Left lung (tissue), 10 donors: ENCODE measurements around the gene CDH4. TPM values are rescaled to one million over a fixed set of nuclear protein-coding genes. Genes with fewer than 3 reads are reported as not detected.

Source experiments
- ATAC-seq: fragments of 200-7000 bp; cut with Tn5 transposase; one replicate; pipeline ENCODE4 v1.9.1; 2020; ENCODE audit warnings: moderate library complexity
- DNase-seq, 4 donors: peaks; one replicate each; pipeline ENCODE4 v3.0.0-alpha.2; 2013 to 2020
- H3K27ac ChIP-seq, 2 donors: fragments of 200-600 bp; sonication (generic) in 1 of 2; one replicate each; pipeline versions ENCODE4 v1.5.0 to v1.8.0; 2020 to 2021
- H3K27me3 ChIP-seq, 2 donors: fragments of 200-600 bp; sonication (generic) in 1 of 2; one replicate each; pipeline versions ENCODE4 v1.5.0 to v1.8.0; 2020 to 2021
- H3K36me3 ChIP-seq, 2 donors: fragments of 200-600 bp; sonication (generic) in 1 of 2; one replicate each; pipeline versions ENCODE4 v1.5.0 to v1.8.0; 2020 to 2021
- H3K4me1 ChIP-seq, 2 donors: fragments of 200-600 bp; one replicate each; pipeline ENCODE4 v1.8.0; 2021
- H3K4me3 ChIP-seq, 2 donors: fragments of 200-600 bp; sonication (generic) in 1 of 2; one replicate each; pipeline versions ENCODE4 v1.5.0 to v1.8.0; 2020 to 2021; ENCODE audit warnings: mild to moderate bottlenecking in 1 of 2
- H3K9me3 ChIP-seq, 2 donors: fragments of 200-600 bp; sonication (generic) in 1 of 2; one replicate each; pipeline versions ENCODE4 v1.5.0 to v1.8.0; 2020 to 2021
- intact Hi-C, 2 donors: fragments of 100-400 bp; cut with DNase I; formaldehyde crosslinking; loops; one replicate each; pipeline versions ENCODE4 v1.11.2 to v1.14.2; 2022
- polyA plus RNA-seq, 6 donors: library from polyadenylated mRNA; unstranded; fragments of 120-200 nt; gene quantifications; one replicate each; pipeline ENCODE4 v1.2.1, GENCODE V29; 2013; ENCODE audit not compliant: insufficient read length in 6 of 6
- total RNA-seq, 2 donors: library from RNA; stranded (reverse); fragmentation: NEBNext Ultra II Directional; extraction: Animal tissue kit (Norgen Biotek cat#: 25700); gene quantifications; one replicate each; pipeline ENCODE4 v1.2.1, GENCODE V29; 2021
- TF ChIP-seq, protein P1 (sequence below), 2 donors: fragments of 200-600 bp; sonication (generic) in 1 of 2; IDR thresholded peaks; one replicate each; pipeline versions ENCODE4 v1.5.0 to v1.8.0; 2021; ENCODE audit warnings: antibody characterized with exemption in 2 of 2
- donor health status: DM: no; HTN: yes; CAD: no.
- donor health status: DM: no; HTN: no; CAD: no.

CDH4 gene
- total and polyA plus RNA-seq, 8 donors = 0.24 to 10.8 (median 5.1) TPM

DNA sequence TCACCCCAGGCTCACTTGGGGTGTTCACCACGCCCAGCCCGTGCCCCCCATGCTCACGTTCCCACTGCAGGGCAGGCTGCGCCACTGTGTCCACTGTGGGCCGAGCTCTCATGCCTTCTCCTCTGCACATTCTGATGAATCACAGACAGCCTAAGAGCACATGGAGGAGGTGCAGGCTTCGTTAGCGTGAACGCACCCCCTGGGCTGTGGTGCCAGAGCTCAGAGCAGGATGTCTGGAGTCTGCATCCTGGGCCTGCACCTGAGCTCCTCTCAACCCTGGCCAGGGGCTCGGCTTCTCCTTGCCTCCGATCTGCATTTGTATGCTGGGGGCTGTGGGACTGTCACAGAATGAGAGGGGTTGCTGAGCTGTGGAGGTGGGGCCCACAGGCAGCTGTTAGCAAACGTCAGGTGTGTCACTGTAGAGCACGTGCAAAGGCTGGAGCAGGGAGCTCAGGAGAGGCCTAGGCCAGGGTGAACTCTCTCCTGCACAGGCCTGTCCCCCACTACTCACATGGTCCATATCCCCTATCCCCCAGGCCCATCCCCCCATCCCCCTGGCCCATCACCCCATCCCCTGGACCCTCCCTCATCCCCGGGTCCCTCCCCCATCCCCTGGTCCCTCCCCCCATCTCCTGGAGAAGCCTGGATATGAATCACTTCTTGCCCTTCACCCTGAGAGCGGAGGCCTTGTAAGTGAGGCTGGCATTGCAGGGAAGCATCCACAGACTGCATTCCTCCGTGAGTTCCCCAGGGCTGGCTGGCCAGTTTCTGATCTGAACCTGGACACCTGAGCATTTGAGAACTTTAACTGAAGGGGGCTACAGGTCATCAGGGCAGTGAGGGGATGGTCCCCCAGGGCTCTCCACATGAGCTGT, 504.1 kb downstream of the CDH4 start:
- intact Hi-C loops = no loop called here
- TF ChIP-seq, protein P1, sequence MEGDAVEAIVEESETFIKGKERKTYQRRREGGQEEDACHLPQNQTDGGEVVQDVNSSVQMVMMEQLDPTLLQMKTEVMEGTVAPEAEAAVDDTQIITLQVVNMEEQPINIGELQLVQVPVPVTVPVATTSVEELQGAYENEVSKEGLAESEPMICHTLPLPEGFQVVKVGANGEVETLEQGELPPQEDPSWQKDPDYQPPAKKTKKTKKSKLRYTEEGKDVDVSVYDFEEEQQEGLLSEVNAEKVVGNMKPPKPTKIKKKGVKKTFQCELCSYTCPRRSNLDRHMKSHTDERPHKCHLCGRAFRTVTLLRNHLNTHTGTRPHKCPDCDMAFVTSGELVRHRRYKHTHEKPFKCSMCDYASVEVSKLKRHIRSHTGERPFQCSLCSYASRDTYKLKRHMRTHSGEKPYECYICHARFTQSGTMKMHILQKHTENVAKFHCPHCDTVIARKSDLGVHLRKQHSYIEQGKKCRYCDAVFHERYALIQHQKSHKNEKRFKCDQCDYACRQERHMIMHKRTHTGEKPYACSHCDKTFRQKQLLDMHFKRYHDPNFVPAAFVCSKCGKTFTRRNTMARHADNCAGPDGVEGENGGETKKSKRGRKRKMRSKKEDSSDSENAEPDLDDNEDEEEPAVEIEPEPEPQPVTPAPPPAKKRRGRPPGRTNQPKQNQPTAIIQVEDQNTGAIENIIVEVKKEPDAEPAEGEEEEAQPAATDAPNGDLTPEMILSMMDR (IDR thresholded peaks at IDR 0.05) = no peak
- Histone ChIP-seq H3K4me1 (no peaks in the 10 kb centered on the region), H3K9me3 (peaks cover 0 to 6% of the 10 kb centered on the region in 2 donors), H3K27ac (no peak overlapping the region), H3K4me3 (no peak overlapping the region), H3K27me3 (peaks cover 0 to 22% of the 10 kb centered on the region in 2 donors), H3K36me3 (no peaks in the 10 kb centered on the region)
- ATAC-seq (no peak), DNase-seq (peak in 1 of 4 donors; percentile 31)

DNA sequence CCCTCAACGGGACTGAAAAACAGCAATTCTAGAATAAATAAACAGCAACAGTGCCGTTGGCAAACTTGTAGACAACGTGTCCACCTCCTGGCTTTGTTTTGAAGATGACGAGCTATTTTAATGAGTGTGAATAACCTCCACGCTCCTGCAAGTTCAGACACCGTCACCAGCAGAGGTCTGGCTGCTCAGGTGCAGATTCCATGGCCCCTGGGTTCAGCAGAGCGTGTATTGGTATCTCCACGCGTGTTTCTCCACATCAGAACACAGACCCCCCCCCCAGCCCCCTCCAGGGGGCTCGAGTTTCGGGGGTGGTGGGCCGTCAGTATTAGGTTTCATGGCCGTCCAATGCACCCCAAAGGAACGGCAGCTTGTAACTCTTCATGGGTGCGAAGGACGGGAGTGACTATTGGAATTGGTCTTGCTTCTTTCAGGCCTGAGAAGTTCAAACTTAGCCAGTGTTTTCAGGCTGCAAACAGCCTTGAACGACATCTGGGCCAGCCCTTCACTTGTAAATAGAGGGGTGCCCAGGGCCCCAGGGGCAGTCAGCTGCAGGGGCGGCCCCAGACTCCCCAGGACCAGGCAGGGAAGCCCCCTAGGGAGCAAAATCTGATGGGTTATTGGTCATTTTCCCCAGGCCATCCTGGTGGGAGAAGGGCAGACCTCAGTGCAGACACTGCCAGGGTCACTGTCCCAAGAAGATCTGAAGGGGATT, 505.1 kb downstream of the CDH4 start:
- TF ChIP-seq, protein P1 (IDR thresholded peaks at IDR 0.05) = no peak
- intact Hi-C loops = no loop called here
- Histone ChIP-seq H3K4me1 (no peaks in the 10 kb centered on the region), H3K36me3 (no peaks in the 10 kb centered on the region), H3K4me3 (no peak overlapping the region), H3K9me3 (no peaks in the 10 kb centered on the region), H3K27me3 (peaks cover 0 to 30% of the 10 kb centered on the region in 2 donors), H3K27ac (no peak overlapping the region)
- no peak for ATAC-seq
- no peak for DNase-seq

DNA sequence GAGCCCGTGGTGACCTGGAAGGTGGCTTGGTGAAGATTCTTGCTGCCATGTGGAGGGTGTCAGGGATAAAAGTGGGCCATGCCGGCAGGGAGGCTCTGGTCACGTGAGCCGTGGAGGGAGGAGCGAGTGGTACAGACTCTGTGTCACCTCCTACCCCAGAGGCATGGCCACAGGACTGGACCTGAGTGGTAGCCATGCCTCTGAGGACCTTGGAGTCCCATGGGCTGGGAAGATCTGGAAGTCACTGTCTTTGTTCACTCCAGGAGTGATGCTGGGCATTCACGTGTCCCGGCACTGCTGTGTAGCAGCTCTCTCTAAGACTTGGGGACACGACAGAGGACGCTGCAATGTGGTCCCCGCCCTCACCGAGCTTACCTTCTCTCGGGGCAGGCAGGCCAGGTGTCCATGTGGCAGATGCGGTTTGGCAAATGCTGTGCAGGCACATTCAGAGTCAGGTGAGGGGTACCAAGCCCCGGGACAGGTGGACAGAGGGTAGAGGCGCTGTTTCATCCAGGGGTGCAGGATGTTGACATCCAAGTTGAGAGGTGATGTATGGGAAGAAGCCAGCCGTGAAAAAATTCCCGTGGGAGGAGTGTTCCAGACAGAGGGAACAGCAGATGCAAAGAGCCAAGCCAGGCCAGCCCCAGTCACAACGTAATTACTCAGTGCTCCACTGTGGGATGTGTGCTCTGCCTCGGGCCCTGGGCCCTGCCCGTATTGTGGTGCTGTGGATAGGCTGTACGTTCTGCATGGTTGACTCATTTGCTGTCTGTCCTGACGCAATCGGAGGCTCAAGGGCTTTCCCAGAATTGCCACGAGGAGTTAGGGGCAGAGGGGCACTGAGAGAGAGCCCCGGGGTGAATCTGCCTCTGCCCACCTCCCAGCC, 505.9 kb downstream of the CDH4 start:
- Histone ChIP-seq H3K27ac (no peak overlapping the region), H3K4me3 (no peak overlapping the region), H3K36me3 (no peaks in the 10 kb centered on the region), H3K9me3 (no peaks in the 10 kb centered on the region), H3K27me3 (peaks cover 0 to 38% of the 10 kb centered on the region in 2 donors), H3K4me1 (no peaks in the 10 kb centered on the region)
- TF ChIP-seq, protein P1 (IDR thresholded peaks at IDR 0.05) = no peak
- intact Hi-C loops = no loop called here
- ATAC-seq (no peak), DNase-seq (peak in 1 of 4 donors; percentile 22)

DNA sequence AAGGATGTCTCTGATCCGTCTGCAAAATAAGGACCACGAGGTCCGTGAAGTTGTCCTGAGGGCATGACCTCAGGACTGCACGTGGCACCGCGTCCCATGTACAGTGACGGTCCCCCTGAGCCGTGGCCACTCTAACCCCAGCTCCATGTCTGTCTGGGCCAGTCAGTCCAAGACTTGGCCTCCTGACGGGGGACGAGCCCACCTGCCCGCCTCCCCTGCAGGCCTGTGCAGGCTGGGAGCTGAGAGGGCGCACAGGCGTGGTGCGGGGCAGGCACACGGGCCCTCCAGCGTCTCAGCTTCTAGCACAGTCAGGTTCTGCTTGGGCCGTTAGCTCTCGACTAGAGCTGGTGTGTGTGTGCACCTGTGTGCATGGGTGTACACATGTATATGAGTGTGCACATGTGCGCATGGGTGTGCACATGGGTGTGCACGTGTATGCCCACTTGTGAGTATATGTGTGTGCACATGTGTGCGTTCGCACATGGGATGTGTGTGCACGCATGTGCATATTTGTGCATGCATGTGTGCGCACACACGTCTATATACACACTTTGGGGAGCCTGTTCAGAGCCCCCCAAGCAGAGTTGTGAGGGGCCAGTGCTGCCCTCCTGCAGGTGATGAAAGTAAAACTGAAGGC, 506.6 kb downstream of the CDH4 start:
- no peak overlapping the region for H3K27ac ChIP-seq
- no peaks in the 10 kb centered on the region for H3K36me3 ChIP-seq
- DNase-seq (peak in 2 of 4 donors; percentile 9 to 54), ATAC-seq (no peak)
- H3K9me3 ChIP-seq = no peaks in the 10 kb centered on the region
- intact Hi-C loops = no loop called here
- H3K4me3 ChIP-seq = no peak overlapping the region
- H3K4me1 ChIP-seq = no peaks in the 10 kb centered on the region
- TF ChIP-seq, protein P1 (IDR thresholded peaks at IDR 0.05) = no peak
- peaks cover 0 to 45% of the 10 kb centered on the region in 2 donors for H3K27me3 ChIP-seq
